Mammary epithelial cell (primary cell): ENCODE measurements around the gene SHLD3.

Experiments used
- CTCF ChIP-seq, 2 donors: IDR thresholded peaks in 1 of 2; conservative IDR thresholded peaks in 1 of 2; 2 replicates each; pipeline ENCODE4 v1.5.1; 2011 to 2012; ENCODE audit warnings: inconsistent platforms in 2 of 2, low read length in 2 of 2, mild to moderate bottlenecking in 2 of 2, control low read depth in 1 of 2, low read depth in 1 of 2; ENCODE audit not compliant: insufficient read depth in 1 of 2; ENCODE audit errors: extremely low read depth in 1 of 2
- EZH2 ChIP-seq: IDR thresholded peaks from 2 replicates; pipeline ENCODE4 v1.6.1; 2012; ENCODE audit warnings: low read length, inconsistent platforms, borderline replicate concordance

DNA sequence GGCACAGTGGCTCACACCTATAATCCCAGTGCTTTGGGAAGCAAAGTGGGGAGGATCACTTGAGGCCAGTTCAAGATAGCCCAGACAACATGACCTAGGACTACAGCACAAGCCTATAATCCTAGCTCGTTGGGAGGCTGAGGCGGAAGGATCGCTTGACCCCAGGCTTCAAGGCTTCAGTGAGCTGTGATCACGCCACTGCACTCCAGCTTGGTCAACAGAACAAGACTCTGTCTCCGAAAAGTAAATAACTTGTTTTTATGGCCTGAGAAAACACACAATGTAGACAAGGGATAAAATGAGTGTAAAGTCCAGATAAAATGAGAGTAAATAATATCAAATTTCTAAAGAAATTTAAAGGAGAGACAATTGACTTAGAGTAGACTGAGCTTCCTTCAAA is 26.3 kb downstream of the SHLD3 start:
- no peak for TF ChIP-seq CTCF (conservative IDR thresholded peaks at IDR 0.05 in 1 of 2, IDR thresholded peaks at IDR 0.05 in 1 of 2; ENCODE audit: extremely low read depth in 1 of 2, insufficient read depth in 1 of 2, low read depth in 1 of 2, low read length in 2 of 2)
- TF ChIP-seq EZH2, result no peak
